Stomach smooth muscle (tissue), 2 donors: ENCODE data around the gene TBC1D3D.
"Not testable (repeated sequence)": the region's sequence is repeated elsewhere in the genome, so short reads cannot be mapped to it uniquely, and the experiment has no call there.

Source experiments
- H3K27ac ChIP-seq: one replicate; pipeline ENCODE4 v1.7.0; 2013; ENCODE audit warnings: mild to moderate bottlenecking, low read length, inconsistent platforms
- H3K27me3 ChIP-seq, 2 donors: one replicate each; pipeline ENCODE4 v1.7.0; 2013; ENCODE audit warnings: low read length in 2 of 2; ENCODE audit not compliant: insufficient read depth in 2 of 2, control insufficient read depth in 1 of 2
- H3K36me3 ChIP-seq, 2 donors: one replicate each; pipeline ENCODE4 v1.7.0; 2013; ENCODE audit warnings: low read length in 2 of 2; ENCODE audit not compliant: control insufficient read depth in 2 of 2, insufficient read depth in 2 of 2
- H3K4me1 ChIP-seq: one replicate; pipeline ENCODE4 v1.7.0; 2013; ENCODE audit warnings: low read length; ENCODE audit not compliant: control insufficient read depth, insufficient read depth
- H3K4me3 ChIP-seq, 2 donors: one replicate each; pipeline ENCODE4 v1.7.0; 2013; ENCODE audit warnings: low read length in 2 of 2
- H3K9ac ChIP-seq, 2 donors: one replicate each; pipeline ENCODE4 v1.7.0; 2013; ENCODE audit warnings: low read length in 2 of 2, mild to moderate bottlenecking in 1 of 2
- H3K9me3 ChIP-seq, 2 donors: one replicate each; pipeline ENCODE4 v1.7.0; 2013; ENCODE audit warnings: low read length in 2 of 2; ENCODE audit not compliant: control insufficient read depth in 2 of 2
- donor health status: healthy.
- donor health status: Pancreatic carcinoma.

TBC1D3D gene

GRCh38 chr17:38003676-38004075, at the start of gene TBC1D3D:
TSS of gene TBC1D3D (plus strand) at chr17:38003976. CDS start at chr17:38005561, 1,585 bp downstream.
- H3K9me3 ChIP-seq, H3K4me3 ChIP-seq, H3K9ac ChIP-seq, H3K27me3 ChIP-seq, H3K27ac ChIP-seq, H3K36me3 ChIP-seq, H3K4me1 ChIP-seq: not testable (repeated sequence)

GRCh38 chr17:37988960-37989359, 14.8 kb upstream of the TBC1D3D start, which contains the start of gene TBC1D3L:
TSS of gene TBC1D3L (minus strand) at chr17:37989060. CDS start at chr17:37987520, 1,540 bp downstream.
- H3K36me3 ChIP-seq, H3K4me1 ChIP-seq, H3K27me3 ChIP-seq, H3K9ac ChIP-seq, H3K4me3 ChIP-seq, H3K27ac ChIP-seq, H3K9me3 ChIP-seq: not testable (repeated sequence)
